DLD1 (cell line): ENCODE results near the gene FZR1.
"Not testable (repeated sequence)": the region's sequence is repeated elsewhere in the genome, so short reads cannot be mapped to it uniquely, and the experiment has no call there.

Experiments used
- in situ Hi-C: cut with HindIII; loops from 2 replicates; pipeline ENCODE4 v1.10.0; 2017; ENCODE audit warnings: low sequenced_read_pairs

FZR1 gene

GRCh38 chr19:3494051-3494450 lies 12.1 kb upstream of the FZR1 start:
- in situ Hi-C loops: no loop called here

DNA sequence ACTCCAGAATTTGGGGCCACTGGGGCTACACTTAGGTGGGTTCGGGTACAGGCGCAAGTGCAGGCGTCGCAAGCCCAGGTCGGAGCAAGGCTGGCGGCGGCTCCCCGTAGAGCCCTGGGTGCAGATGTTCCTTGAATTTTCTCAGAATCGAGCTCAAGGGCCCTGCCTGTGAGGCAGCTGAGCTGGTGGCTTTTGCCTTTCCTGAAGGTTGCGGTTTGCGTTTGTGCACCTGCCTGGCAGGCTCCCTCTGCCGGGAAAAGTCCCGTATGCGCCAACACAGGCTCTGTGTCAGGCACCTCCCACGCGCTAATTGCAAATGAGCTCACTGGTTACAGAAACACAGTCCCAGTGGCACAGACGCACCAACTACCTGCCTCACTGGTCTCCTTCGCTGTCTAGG lies 11.6 kb upstream of the FZR1 start:
- in situ Hi-C loops: no loop called here

DNA sequence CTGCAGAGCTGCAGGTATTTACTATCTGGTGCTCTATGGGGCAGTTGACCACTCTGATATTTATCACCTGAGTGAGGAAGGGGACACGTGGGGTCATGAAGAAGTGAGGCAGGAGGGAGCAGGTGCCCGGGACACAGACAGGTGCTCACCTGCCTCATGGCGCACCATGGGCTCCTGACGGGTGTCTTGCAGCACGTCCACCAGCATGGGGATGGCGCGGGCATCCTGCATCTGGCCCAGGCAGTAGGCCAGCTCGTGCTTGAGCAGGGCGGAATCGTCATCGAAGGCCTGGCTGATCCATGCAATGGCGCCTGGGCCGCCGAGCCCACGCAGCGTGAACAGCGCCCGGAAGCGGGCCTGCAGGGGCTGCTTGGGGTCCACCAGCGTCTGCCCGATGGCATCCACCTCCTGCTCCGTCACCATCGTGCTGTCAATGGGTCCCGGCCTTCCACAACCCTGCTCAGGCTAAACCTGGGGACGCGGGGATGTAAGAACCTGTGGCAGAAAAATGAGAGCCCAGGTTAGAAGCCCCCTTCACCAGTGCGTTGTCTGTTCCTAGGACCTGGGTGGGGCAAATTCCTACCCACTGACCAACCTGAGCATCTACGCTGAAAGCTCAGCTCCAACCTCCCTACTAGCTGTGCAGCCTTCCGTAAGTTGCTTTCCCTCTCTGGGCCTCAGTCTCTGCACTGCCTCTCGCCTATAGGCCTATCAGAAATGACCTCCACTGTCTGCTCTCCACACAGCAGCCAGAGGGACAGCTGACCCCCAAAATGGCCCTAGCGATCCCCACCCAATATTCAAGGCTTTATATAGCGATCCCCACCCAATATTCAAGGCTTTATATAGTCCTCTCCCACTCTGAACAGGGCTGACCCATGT lies 9.5 kb upstream of the FZR1 start:
- in situ Hi-C loops: no loop called here

DNA sequence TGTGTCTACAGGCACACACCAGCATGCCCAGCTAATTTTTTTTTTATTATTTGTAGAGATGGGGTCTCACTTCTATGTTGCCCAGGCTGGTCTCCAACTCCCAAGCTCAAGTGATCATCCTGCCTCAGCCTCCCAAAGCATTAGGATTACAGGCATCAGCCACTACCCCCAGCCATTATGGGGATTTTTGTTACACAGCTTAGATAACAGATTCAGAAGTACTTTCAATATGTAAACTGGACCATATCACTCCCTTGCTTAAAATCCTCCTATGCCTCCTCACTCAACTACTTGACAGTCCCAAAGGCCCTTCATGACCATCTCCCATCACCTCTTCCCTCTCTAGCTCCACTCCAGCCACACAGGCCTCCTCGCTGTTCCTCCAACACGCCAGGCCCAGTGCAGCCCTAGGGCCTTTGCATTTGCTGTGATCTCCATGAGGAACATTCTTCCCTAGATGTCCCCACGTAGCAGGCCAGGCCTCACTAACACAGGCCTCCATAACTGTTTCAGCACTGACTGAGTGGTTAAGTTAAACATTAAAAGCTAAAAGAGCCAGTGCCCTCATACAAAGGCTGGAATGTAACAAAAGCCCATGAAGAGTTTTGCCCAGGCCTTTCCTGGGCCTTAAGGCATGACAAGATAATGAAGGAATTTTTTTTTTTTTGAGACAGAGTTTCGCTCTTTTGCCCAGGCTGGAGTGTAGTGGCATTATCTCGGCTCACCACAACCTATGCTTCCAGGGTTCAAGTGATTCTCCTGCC lies 8.2 kb upstream of the FZR1 start:
- in situ Hi-C loops: no loop called here

- in situ Hi-C loops: no loop called here
These were observed 6.2 kb upstream of the FZR1 start for GRCh38 chr19:3499738-3500428.

GRCh38 chr19:3500429-3501101 lies 5.5 kb upstream of the FZR1 start, which contains the start of gene DOHH:
DOHH (minus strand) TSS chr19:3500674; CDS start chr19:3496814, 3,860 bp downstream.
- in situ Hi-C loops: no loop called here

DNA sequence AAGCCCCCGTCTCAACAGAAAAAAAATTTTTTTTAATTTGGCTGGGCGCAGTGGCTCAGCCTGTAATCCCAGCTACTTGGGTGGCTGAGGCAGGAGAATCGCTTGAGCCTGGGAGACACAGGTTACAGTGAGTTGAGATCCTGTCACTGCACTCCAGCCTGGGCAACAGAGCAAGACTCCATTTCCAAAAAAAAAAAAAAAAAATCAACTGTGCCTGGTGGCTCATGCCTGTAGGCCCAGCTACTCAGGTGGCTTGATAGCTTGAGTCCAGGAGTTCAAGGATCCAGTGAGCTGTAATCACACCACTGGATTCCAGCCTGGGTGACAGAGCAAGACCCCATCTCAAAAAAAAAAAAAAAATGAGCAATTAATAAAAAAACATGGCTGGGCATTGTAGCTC lies 4.3 kb upstream of the FZR1 start:
- in situ Hi-C loops: no loop called here

GRCh38 chr19:3503036-3503572 lies 3.0 kb upstream of the FZR1 start:
- in situ Hi-C loops: no loop called here

- in situ Hi-C loops: no loop called here
These were observed 1.4 kb upstream of the FZR1 start for GRCh38 chr19:3504735-3505134.

- in situ Hi-C loops: no loop called here
These were observed 551 bp downstream of the FZR1 start for GRCh38 chr19:3506384-3507340.

- in situ Hi-C loops: no loop called here
These were observed 1.4 kb downstream of the FZR1 start for GRCh38 chr19:3507371-3508120.

GRCh38 chr19:3508121-3508661 lies 2.1 kb downstream of the FZR1 start:
- in situ Hi-C loops: not testable (repeated sequence)

- in situ Hi-C loops: no loop called here
These were observed 2.8 kb downstream of the FZR1 start for GRCh38 chr19:3508771-3509535.

GRCh38 chr19:3509566-3509989 lies 3.5 kb downstream of the FZR1 start:
- in situ Hi-C loops: no loop called here

DNA sequence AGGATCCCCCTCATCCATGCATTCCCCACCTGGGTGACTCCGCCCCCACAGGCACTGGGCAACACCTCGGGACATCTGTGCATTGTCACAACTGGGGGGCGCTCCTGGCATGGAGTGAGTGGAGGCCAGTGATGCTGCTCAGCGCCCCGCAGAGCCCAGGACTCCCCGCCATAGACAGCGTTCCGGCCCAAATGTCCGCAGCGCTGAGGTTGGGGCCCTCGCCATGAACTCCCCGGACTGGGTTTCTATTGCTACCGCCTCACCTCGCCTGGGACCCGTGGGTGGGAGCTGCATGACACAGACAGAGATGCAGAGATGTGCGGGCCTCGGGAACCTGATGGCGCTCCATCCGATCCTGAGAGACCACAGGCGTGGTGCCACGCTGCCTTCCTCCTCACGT lies 4.6 kb downstream of the FZR1 start:
- in situ Hi-C loops: no loop called here

DNA sequence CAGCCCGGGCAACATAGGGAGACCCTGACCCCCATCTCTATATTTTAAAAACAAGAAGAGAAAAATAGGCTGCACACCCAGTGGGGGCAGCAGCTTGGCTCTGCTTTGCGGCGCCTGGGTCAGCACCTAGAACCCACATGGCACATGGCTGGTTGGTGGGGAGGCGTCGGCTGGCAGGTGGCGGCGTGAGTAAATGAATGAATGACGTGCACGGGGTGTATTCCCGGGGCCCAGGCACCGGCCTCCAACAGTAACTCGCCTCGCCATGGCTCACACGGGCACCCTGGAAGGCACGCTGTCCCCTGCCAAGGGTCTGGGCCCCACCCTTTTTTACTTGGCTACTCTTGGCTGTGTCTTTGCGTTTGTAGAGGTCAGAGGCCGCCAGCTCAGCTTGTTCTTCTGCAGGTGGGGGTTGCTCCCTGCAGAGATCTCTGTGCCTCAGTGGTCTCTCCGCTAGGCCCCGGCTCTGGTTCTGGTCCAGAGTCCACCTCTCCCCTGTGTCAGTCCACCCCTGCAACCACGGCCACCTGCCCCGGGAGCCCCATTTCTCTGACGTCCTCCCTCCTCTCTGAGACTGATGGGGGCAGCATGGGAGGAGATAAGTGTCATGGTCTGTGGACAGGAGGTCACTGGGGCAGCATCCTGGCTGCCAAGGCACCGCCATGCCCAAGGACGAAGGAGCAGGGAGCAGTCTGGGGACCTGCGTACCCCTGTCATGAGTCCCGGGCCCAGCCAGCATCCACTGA lies 5.6 kb downstream of the FZR1 start:
- in situ Hi-C loops: no loop called here
